Natural killer cell (primary cell): ENCODE data around the gene HSPB8. TPM values are rescaled to one million over a fixed set of nuclear protein-coding genes. Genes with fewer than 3 reads are reported as not detected.

Experiments
- ATAC-seq, 3 donors: fragments of 150-1000 bp in 2 of 3; fragments of 200-7000 bp in 1 of 3; cut with Tn5 transposase; 1 replicate in 1 of 3; 2 replicates in 2 of 3; pipeline ENCODE4 v1.10.0; 2021; ENCODE audit warnings: mild to moderate bottlenecking in 2 of 3, moderate library complexity in 2 of 3
- DNase-seq, 2 donors: peaks; one replicate each; pipeline versions ENCODE4 v3.0.0 to v3.0.0-alpha.2; 2013 to 2021; ENCODE audit warnings: mixed read lengths in 1 of 2
- H3K27ac ChIP-seq: one replicate; pipeline ENCODE4 v1.5.1; 2013; ENCODE audit warnings: mild to moderate bottlenecking, low read length
- H3K27me3 ChIP-seq: one replicate; pipeline ENCODE4 v1.6.1; 2013; ENCODE audit warnings: low read length; ENCODE audit not compliant: control insufficient read depth, insufficient read depth
- H3K36me3 ChIP-seq: one replicate; pipeline ENCODE4 v1.6.1; 2013; ENCODE audit warnings: low read length; ENCODE audit not compliant: control insufficient read depth, insufficient read depth
- H3K4me1 ChIP-seq: one replicate; pipeline ENCODE4 v1.6.1; 2013; ENCODE audit warnings: low read length; ENCODE audit not compliant: control insufficient read depth, insufficient read depth
- H3K4me3 ChIP-seq: one replicate; pipeline ENCODE4 v1.5.1; 2013; ENCODE audit warnings: low read length
- H3K9me3 ChIP-seq: one replicate; pipeline ENCODE4 v1.6.1; 2013; ENCODE audit warnings: low read length; ENCODE audit not compliant: control insufficient read depth, insufficient read depth
- H3K27ac Mint-ChIP-seq, 2 donors: one replicate each; pipeline ENCODE4 v1.8.0; 2022; ENCODE audit warnings: mild to moderate bottlenecking in 2 of 2, mixed read lengths in 2 of 2, moderate library complexity in 1 of 2
- H3K27me3 Mint-ChIP-seq, 2 donors: one replicate each; pipeline ENCODE4 v1.8.0; 2022; ENCODE audit warnings: low read depth in 2 of 2, mixed read lengths in 2 of 2
- H3K36me3 Mint-ChIP-seq: one replicate; pipeline ENCODE4 v1.8.0; 2022; ENCODE audit warnings: mixed read lengths
- H3K4me1 Mint-ChIP-seq, 2 donors: one replicate each; pipeline ENCODE4 v1.8.0; 2022; ENCODE audit warnings: mixed read lengths in 2 of 2
- H3K4me3 Mint-ChIP-seq: one replicate; pipeline ENCODE4 v1.8.0; 2022; ENCODE audit warnings: mild to moderate bottlenecking, moderate library complexity, mixed read lengths
- H3K9me3 Mint-ChIP-seq, 2 donors: one replicate each; pipeline ENCODE4 v1.8.0; 2022; ENCODE audit warnings: mixed read lengths in 2 of 2
- WGBS: methylation state at CpG from one replicate; pipeline ENCODE4 v1.1.7; 2013; ENCODE audit warnings: missing lambda C conversion rate; ENCODE audit not compliant: insufficient coverage; 5-methylcytosine and 5-hydroxymethylcytosine counted together
- intact Hi-C: fragments of 100-400 bp; cut with micrococcal nuclease; formaldehyde crosslinking; loops from one replicate; pipeline ENCODE4 v1.14.2; 2022
- total RNA-seq, 4 donors: library from RNA; stranded (reverse); fragments of 120-200 nt in 1 of 4; gene quantifications; one replicate each; pipeline versions ENCODE4 v1.2.3 to v1.2.4, GENCODE V29; 2013 to 2022
- TF ChIP-seq, protein P1 (sequence below): fragments of 200-600 bp; IDR thresholded peaks from one replicate; pipeline ENCODE4 v1.8.0; 2022; ENCODE audit warnings: antibody characterized with exemption

Gene HSPB8
- total RNA-seq, 3 donors from 2014 or later (not counting 1 experiment from before 2014, with no cell fraction given): not detected

DNA sequence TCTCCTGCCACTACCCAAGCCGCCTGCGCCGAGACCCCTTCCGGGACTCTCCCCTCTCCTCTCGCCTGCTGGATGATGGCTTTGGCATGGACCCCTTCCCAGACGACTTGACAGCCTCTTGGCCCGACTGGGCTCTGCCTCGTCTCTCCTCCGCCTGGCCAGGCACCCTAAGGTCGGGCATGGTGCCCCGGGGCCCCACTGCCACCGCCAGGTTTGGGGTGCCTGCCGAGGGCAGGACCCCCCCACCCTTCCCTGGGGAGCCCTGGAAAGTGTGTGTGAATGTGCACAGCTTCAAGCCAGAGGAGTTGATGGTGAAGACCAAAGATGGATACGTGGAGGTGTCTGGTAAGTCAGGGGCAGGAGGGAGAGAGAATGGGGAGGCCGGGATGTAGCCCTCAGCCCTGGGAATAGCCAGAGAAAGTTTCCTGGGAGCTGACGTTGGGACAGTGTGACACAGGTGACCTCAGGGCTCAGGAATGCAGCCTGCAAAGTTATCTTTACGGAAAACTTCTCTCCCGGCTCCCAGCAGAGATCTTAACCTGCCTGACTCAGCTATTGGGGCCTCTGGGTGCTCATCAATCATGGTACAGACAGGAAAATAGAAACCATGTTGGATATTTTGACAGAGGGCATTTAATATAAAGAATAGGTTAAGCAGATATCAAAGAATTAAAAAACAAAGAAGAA is 747 bp downstream of the HSPB8 start:
- Mint-ChIP-seq H3K27me3 (peaks cover 13 to 20% of the 10 kb centered on the region in 2 donors), H3K9me3 (no peaks in the 10 kb centered on the region), H3K4me3 (no peak overlapping the region), H3K36me3 (no peaks in the 10 kb centered on the region), H3K27ac (no peak overlapping the region), H3K4me1 (no peaks in the 10 kb centered on the region)
- Histone ChIP-seq H3K36me3 (no peaks in the 10 kb centered on the region), H3K27me3 (peaks cover 4% of the 10 kb centered on the region), H3K9me3 (no peaks in the 10 kb centered on the region), H3K4me3 (no peak overlapping the region), H3K27ac (no peak overlapping the region), H3K4me1 (no peaks in the 10 kb centered on the region)
- ATAC-seq (no peak), DNase-seq (no peak)
- TF ChIP-seq, protein P1, sequence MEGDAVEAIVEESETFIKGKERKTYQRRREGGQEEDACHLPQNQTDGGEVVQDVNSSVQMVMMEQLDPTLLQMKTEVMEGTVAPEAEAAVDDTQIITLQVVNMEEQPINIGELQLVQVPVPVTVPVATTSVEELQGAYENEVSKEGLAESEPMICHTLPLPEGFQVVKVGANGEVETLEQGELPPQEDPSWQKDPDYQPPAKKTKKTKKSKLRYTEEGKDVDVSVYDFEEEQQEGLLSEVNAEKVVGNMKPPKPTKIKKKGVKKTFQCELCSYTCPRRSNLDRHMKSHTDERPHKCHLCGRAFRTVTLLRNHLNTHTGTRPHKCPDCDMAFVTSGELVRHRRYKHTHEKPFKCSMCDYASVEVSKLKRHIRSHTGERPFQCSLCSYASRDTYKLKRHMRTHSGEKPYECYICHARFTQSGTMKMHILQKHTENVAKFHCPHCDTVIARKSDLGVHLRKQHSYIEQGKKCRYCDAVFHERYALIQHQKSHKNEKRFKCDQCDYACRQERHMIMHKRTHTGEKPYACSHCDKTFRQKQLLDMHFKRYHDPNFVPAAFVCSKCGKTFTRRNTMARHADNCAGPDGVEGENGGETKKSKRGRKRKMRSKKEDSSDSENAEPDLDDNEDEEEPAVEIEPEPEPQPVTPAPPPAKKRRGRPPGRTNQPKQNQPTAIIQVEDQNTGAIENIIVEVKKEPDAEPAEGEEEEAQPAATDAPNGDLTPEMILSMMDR: no peak
- intact Hi-C loops: no loop called here
- WGBS: 76% methylated on average over 18 of the region's 18 CpGs

DNA sequence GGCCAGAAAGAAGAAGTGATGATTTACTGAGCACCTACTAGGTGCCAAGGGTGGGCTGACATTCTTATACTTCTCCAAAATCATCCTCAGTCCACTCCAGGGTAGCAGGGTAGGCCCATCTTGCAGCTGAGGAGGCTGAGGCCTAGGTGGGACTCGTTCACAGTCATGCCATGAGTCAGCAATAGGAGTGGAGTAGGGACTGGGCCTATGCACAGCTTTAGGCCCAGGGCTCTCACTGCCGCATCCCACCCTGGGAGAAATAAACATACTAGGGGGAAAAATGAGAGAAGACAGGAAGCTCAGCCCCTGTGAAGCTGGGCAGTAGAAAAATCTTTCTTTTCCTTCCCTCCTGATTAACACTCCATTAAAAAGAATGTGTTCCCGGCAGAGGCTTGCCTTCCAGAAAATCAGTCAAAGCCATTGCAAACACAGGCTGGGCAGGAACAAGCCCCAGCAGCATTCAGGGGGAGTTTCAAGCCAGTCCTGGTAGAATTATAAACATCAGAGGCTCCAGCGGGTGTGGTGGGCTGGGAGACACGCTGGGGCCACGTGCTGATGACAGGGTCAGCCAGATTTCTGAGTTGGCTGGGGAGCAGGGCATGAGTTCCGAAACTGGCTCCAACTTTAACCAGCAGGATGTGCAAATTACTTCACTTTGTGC is 1.8 kb downstream of the HSPB8 start:
- 60% methylated on average over 7 of the region's 7 CpGs for WGBS
- Histone ChIP-seq H3K9me3 (no peaks in the 10 kb centered on the region), H3K27me3 (peaks cover 4% of the 10 kb centered on the region), H3K4me3 (no peak overlapping the region), H3K4me1 (no peaks in the 10 kb centered on the region), H3K27ac (no peak overlapping the region), H3K36me3 (no peaks in the 10 kb centered on the region)
- ATAC-seq: no peak
- no peaks in the 10 kb centered on the region for H3K36me3 Mint-ChIP-seq
- H3K27me3 Mint-ChIP-seq: peaks cover 13 to 20% of the 10 kb centered on the region in 2 donors
- intact Hi-C loops: no loop called here
- no peak overlapping the region for H3K27ac Mint-ChIP-seq
- no peaks in the 10 kb centered on the region for H3K4me1 Mint-ChIP-seq
- DNase-seq: no peak
- no peaks in the 10 kb centered on the region for H3K9me3 Mint-ChIP-seq
- TF ChIP-seq, protein P1: no peak
- no peak overlapping the region for H3K4me3 Mint-ChIP-seq

DNA sequence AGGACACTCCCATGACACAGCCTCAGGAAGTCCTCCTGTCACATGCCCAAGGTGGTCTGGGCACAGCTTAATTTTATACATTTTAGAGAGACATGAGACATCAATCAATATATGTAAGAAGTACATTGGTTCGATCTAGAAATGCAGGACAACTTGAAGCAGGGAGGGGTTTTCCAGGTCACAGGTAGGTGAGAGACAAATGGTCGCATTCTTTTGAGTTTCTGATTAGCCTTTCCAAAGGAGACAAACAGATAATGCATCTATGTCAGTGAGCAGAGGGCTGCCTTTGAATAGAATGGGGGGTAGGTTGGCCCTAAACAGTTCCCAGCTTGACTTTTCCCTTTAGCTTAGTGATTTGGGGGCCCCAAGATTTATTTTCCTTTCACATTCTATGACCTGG is 2.5 kb downstream of the HSPB8 start:
- Histone ChIP-seq H3K4me1 (no peaks in the 10 kb centered on the region), H3K9me3 (no peaks in the 10 kb centered on the region), H3K36me3 (no peaks in the 10 kb centered on the region), H3K27me3 (peaks cover 4% of the 10 kb centered on the region), H3K4me3 (no peak overlapping the region), H3K27ac (no peak overlapping the region)
- Mint-ChIP-seq H3K27me3 (peaks cover 12 to 17% of the 10 kb centered on the region in 2 donors), H3K4me1 (no peaks in the 10 kb centered on the region), H3K36me3 (no peaks in the 10 kb centered on the region), H3K9me3 (no peaks in the 10 kb centered on the region), H3K4me3 (no peak overlapping the region), H3K27ac (no peak overlapping the region)
- TF ChIP-seq, protein P1: no peak
- intact Hi-C loops: no loop called here
- ATAC-seq (no peak), DNase-seq (no peak)
- WGBS: 77% methylated on average over 2 of the region's 2 CpGs
